Measurements from ENCODE around the gene TSSC4. TPM values are rescaled to one million over a fixed set of nuclear protein-coding genes. Genes with fewer than 3 reads are reported as not detected.

TSSC4 gene
- total and polyA plus RNA-seq, 9 of the 15 experiments (the other 6 are each of a cell fraction or from before 2014, with no cell fraction given): 0.41 to 54.2 (median 11.0) TPM

GRCh38 chr11:2376751-2377451 is 23.6 kb upstream of the TSSC4 start, which contains the start of gene CD81 (continued):
- TF ChIP-seq TAF1 (IDR thresholded peaks at IDR 0.05; ENCODE audit: control insufficient read depth, extremely low read depth, insufficient read depth, low read length, severe bottlenecking) (peak; percentile 73), CAMTA2 (CRISPR knock-in tag; conservative IDR thresholded peaks at IDR 0.05) (no peak), SP1 (CRISPR knock-in tag; IDR thresholded peaks at IDR 0.05) (peak; percentile 46; the same call in 1 of the 2 replicates), RBFOX2 (IDR thresholded peaks at IDR 0.05; ENCODE audit: low read depth, low read length) (peak; percentile 45; the same call in 1 of the 2 replicates), GTF3C2 (IDR thresholded peaks at IDR 0.05; ENCODE audit: borderline replicate concordance, extremely low read depth, insufficient read length) (peak; percentile 44), GTF2B (IDR thresholded peaks at IDR 0.05; ENCODE audit: extremely low read depth, insufficient read length) (peak; percentile 70), UBTF (IDR thresholded peaks at IDR 0.05; ENCODE audit: borderline replicate concordance in 1 of 2, low read depth in 2 of 2, low read length in 2 of 2) (no peak), ZNF644 (tag; IDR thresholded peaks at IDR 0.05; ENCODE audit: low read depth) (no peak), ZNF282 (CRISPR knock-in tag; IDR thresholded peaks at IDR 0.05) (0 out of 2 replicates have a peak, but pooled peaks have one; percentile 18), GTF2F1 (IDR thresholded peaks at IDR 0.05; ENCODE audit: low read depth, low read length) (peak; percentile 84), SMARCA5 (IDR thresholded peaks at IDR 0.05) (peak; percentile 35; the same call in 1 of the 2 replicates), PTRF (tag; IDR thresholded peaks at IDR 0.05) (no peak), ZNF436 (CRISPR knock-in tag; IDR thresholded peaks at IDR 0.05) (peak; percentile 8; the same call in 1 of the 2 replicates), YBX1 (IDR thresholded peaks at IDR 0.05) (no peak), ZFP36 (IDR thresholded peaks at IDR 0.05; ENCODE audit: low read depth, low read length, partially characterized antibody) (peak; percentile 98), NELFE (IDR thresholded peaks at IDR 0.05; ENCODE audit: insufficient read depth, insufficient read length) (peak; percentile 34), FOXP4 (CRISPR knock-in tag; IDR thresholded peaks at IDR 0.05; ENCODE audit: borderline replicate concordance) (no peak)

Data from K562 (cell line).